Right hindlimb (tissue), 1 donor: Measurements from ENCODE around the gene H2AZ2.
"Not testable (repeated sequence)": the region's sequence is repeated elsewhere in the genome, so short reads cannot be mapped to it uniquely, and the experiment has no call there.

Experiments
- DNase-seq: peaks from one replicate; pipeline ENCODE4 v3.0.0-alpha.2; 2018

H2AZ2 gene

DNA sequence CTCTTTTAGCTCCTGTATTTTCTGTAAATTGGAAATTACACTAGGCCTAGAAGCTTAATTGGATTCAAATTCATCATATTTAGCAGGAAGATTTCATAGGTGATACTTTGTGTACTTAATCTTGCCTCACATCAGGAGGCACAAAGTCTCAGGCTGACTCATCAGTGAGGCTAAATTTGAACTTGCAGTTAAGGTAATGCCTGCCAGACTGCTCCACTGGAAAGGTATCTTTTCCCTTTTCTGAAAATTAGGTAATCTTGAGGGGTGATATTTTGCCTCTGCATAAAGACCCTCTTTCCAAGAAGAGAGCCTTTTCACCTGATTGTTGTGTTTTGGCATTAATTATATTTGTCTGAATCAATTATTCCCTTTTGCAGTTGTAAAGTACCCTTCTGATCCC, 36.8 kb downstream of the H2AZ2 start:
- no peak for DNase-seq

DNA sequence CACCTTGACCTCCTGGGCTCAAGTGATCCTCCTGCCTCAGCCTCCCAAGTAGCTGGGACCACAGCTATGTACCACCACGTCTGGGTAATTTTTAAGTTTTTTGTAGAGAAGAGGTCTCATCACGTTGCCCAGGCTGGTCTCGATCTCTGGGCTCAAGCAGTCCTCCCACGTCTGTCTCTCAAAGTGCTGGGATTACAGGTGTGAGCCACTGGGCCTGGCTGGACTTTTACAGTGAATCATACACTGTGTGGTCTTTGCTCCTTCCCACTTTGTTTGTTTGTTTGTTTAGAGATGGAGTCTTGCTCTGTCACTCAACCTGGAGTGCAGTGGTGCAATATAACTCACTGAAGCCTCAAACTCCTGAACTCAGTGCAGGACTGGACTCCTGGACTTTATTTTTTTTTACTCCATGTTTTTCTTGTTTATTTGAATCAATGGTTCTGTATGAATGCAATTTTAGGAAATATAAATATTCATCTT, 38.9 kb downstream of the H2AZ2 start:
- no peak for DNase-seq

DNA sequence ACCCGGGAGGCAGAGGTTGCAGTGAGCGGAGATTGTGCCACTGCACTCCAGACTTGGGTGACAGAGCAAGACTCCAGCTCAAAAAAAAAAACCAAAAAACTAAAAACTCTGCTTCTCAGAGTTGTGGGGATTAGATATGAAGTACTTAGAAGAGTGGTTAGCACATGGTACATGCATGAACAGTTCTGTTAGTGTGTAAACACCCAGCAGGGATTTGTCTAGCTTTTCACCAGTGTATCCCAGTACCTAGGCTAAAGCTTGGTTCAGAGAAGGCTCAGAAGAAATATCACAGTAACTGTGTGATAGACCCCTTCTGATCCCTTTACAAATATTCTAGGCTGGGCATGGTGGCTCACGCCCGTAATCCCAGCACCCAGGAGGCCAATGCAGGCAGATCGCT, 41.9 kb downstream of the H2AZ2 start:
- no peak for DNase-seq

DNA sequence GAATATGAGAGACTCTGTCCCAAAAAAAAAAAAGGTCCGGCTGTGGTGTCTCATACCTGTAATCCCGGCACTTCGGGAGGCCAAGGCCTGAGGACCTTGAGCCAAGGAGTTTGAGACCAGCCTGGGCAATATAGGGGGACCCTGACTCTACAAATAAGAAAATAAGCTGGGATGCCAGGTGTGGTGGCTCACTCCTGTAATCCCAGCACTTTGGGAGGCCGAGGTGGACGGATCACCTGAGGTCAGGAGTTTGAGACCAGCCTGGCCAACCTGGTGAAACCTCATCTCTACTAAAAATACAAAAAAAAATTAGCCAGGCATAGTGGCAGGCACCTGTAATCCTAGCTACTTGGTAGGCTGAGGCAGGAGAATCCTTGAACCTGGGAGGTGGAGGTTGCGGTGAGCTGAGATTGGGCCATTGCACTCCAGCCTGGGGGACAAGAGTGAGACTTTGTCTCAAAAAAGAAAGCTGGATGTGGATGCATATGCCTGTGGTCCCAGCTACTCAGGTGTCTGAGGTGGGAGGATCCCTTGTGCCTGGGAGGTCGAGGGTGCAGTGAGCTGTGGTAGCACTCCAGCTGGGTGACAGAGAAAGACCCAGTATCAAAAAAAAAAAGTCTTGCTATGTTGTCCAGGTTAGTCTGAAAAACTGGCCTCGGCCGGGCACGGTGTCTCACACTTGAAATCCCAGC, 43.9 kb downstream of the H2AZ2 start:
- DNase-seq: not testable (repeated sequence)

DNA sequence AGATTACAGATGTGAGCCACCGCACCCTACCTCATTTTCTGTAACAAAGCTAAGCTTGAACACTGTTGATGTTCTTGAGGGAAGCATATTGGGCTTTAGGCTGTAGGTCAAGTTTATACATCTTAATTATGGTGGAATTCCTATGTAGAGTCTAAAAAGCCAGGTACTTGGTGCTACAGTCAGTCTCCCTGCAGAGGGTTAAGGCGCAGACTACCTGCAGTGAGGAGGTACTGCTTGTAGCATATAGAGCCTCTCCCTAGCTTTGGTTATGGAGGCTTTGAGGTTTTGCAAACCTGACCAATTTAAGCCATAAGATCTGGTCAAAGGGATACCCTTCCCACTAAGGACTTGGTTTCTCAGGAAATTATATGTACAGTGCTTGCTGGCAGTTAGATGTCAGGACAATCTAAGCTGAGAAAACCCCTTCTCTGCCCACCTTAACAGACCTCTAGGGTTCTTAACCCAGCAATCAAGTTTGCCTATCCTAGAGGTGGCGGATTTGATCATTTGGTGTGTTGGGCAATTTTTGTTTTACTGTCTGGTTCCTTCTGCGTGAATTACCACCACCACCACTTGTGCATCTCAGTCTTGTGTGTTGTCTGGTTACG, 45.4 kb downstream of the H2AZ2 start:
- DNase-seq: no peak

DNA sequence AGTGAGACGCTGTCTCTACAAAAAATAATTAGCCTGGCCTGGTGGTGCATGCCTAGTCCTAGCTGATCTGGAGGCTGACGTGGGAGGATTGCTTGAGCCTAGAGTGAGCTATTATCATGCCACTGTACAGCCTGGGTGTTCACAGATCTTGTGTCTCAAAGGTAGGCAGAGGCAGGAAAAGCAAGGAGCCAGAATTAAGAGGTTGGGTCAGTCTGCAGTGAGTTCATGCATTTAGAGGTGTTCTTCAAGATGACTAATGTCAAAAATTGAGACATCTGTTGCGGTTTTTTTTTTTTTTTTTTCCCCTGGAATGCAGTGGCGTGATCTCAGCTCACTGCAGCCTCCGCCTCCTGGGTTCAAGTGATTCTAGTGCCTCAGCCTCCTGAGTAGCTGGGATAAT, 46.0 kb downstream of the H2AZ2 start:
- DNase-seq: no peak

DNA sequence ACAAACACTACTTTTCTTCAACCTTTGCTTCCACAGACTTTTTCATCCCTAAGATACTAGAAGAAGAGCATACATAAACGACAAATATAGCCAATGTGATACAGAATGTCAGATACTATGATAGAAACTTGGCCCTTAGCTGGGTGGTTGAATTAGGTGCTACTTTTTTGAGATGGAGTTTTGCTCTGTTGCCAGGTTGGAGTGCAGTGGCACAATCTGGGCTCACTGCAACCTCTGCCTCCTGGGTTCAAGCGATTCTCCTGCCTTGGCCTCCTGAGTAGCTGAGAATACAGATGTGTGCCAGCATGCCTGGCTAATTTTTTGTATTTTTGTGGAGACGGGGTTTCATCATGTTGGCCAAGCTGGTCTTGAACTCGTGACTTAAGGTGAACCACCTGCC, 47.9 kb downstream of the H2AZ2 start:
- DNase-seq: no peak

DNA sequence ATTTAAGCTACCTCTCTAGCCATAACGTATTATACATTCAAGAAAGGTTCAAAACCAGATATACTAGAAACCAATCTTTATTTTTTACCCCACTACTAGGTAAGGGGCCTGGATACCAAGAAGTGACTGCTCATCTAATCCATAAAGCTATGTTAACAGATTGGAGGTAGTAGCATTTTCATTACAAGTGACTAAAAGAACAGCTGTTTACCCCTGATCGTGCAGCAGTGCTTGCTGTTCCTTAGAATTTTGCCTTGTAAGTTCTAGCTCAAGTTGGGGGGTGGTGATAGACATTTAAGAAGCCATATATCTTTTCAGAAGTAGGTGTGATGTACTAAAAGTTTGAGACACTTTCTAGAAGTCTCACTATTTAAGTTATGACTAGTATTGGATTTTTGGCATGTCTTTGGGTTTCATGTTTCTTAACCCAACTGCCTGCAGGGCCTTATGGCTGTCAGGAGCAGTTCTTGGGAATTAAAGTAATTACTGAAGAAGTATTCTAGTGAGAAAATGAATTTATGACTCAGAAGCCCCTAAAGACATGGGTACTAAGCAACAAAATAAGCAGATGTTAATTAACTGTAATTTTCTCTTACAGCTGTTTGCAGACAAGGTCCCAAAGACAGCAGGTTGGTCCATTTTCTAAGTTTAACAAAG, 49.1 kb downstream of the H2AZ2 start:
- DNase-seq: no peak

DNA sequence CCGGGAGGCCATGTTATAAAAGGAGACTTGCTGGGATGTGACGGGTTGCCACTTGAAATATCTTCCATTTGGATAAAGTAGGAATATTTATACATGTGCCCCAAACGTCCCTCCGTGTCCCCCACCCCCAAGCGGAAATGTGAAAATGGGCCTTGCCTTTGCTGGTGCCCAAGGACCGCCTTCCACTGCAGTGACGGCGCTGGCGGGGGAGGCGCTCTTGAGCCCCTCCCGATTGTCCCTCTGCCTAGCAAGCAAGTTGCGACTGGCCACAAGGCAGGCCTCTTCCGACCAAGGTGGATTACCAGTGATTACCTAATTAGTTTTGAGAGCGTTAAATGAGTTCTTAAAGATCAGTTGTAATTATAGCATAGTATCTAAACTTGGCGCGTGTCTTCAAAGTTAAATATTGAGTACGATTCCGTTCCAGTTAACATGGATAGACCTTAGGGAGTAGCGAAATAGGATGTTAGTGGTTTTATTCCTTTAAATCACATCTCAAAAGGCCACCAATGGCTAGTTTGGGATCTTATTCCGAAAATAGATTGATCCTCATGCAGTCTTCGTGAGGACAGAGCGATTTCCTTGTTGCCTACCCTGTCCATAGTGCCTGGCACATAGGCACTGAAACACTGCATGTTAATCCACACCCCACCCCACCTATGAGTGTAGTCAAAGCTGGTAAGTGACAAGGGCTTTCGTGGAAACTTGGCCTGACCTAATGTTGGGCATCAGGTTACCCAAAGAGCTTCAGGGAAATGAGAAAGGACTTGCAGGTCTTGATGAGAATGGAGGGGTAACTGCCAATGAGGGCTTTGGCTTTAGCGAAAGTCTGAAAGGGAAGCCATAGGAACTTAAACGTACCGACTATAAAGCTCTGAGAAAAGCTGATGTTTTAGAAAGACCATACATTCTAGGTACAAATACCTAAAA, 50.3 kb downstream of the H2AZ2 start:
- peak; percentile 94 for DNase-seq

DNA sequence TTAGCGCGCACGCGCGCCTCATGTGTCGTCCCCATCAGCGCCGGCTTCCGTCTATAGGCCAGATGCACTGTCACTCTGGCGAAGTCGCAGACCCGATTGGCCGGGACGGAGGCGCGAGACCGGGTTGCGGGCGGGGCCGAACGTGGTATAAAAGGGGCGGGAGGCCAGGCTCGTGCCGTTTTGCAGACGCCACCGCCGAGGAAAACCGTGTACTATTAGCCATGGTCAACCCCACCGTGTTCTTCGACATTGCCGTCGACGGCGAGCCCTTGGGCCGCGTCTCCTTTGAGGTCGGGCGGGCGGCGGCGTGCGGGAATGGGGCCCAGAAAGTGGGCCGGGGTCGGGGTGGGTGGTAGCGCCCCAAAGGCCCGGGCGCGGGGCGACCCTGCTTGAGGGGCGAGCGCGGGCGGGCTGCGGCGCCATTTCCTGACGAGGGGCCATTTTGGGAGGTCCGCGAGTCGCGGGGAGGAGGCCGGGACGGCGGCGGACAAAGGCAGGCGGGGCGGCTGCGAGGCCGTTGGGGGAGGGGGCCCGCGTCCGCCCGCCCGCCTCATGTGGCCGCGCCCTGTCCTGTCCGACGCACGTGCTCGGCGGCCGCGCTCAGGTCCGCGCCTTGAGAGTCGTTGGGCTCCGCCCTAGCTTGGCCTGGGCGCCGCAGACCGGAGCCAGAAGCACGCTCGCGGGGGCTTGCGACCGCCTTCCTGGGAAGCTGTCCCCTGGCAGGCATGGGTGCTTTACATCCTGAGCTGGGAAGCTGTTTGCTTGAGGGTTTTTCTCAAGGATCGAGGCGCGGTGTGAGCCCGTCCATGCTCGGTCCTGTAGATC, 51.2 kb downstream of the H2AZ2 start, which contains the start of gene PPIA:
PPIA (plus strand) TSS at position 178 of the 825 bp plus-strand sequence; CDS start at position 222, 44 bp downstream.
- peak; percentile 98 for DNase-seq

DNA sequence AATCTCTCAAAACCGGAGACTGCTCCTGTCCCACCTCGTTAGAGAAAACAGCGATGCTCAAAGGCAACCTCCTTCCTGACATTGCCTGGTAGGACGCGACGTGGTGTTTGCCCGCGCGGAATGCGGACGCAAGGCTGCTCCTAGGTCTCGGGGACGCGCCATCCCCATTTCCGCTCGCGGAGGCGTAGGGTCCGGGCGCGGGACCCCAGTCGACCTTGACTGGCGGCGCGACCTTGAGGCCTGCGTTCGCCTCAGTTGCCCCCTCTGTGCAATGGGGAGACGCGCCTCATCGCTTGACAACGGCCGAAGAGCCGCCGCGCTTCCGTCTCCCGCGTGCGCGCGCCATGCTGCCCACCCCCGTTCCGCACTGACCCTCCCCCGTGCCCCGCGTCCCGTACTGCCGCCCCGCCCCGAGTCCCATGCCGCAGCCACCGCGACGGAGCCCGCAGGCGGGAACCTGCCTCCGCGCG, 51.8 kb downstream of the H2AZ2 start:
- no peak for DNase-seq

DNA sequence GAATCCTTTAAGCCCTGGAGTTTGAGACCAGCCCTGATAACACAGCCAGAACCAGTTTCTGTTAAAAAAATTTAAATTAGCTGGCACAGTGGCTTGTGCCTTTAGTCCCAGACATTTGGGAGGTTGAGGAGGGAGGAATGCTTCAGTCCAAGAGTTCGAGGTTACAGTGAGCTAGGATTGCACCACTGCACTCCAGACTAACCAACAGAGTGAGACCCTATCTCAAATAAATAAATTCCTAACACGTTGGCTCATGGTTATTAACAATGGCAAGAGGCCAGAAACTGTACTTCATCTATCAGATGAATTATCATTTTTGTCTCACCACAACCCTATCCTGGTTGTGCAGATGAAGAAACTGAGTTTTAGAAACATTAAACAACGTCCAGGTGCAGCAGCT, 53.6 kb downstream of the H2AZ2 start:
- DNase-seq: no peak

DNA sequence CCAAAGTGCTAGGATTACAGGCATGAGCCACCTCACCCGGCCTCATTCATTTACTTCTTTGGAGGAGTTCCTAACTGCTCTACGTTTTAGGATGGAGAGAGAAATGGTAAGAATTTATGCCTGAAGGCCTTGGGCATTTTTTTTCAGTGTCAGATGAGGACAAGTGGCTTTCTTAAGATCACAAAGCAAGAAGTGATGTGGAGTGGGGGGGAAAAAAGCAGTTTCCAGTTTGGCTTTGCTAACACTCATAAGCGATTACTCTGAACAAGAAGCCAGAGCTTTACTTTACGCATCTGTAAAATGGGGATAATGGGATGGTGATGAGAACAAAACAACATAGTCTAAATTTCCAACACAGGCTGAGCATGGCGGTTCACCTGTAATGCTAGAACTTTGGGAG, 54.0 kb downstream of the H2AZ2 start:
- DNase-seq: no peak

DNA sequence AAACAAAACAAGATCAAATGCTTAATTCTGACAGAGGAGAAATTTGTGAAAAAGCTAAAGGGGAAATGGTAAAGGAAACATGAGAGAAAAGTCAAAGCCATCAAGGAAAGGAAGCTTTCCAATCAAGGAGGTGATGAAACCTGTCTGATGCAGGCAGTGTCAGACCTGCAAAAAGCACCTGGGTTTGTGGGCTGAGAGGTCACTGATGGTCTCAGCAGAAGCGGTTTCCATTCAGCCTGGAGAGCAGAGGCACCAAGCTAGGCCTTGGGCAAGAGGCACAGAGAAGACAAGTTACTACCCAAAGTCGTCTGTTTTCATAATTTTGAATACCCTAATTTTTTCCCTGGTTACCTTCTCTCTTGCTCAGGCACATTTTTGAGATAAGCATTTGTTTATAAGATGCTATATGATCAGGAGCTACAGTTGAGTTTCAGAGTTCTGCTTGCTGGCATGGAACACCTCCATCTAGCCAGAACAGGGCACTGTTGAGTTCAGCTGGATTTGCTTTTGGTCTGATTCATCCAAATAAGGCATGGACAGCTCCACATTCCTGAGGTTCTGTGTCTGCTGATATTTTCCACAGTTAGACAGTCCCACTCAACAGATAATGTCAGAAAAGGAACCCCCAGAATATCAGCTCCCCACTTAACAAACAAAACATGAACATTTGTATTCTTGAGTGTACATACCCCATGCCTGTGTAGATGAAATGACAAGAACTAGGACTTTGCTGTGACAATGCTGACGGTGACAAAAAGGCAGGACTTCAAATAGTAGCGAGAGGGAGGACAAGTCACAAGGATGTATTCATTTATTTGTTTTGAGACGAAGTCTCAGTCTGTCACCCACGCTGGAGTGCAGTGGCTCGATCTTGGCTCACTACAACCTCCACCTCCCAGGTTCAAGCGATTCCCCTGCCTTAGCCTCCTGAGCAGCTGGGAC, 56.3 kb downstream of the H2AZ2 start:
- no peak for DNase-seq

DNA sequence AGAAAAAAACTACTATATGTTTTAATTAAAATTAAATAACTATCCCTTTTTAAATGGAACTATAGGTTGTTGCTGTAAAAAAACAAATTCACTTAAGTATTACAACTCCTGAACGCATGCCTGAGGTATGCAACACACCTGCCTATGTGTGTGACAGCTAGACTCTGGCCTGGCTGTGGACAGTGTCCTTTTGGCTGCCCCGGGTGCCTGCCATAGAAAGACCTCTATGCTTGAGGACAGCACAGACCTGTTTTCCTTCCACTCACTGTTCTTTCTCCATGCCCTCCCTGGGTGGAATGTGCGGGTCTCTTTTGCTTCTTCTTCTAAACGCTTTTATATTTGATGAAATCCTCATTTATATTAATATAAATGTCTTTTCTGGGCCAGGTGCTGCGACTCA, 57.9 kb downstream of the H2AZ2 start:
- DNase-seq: no peak

DNA sequence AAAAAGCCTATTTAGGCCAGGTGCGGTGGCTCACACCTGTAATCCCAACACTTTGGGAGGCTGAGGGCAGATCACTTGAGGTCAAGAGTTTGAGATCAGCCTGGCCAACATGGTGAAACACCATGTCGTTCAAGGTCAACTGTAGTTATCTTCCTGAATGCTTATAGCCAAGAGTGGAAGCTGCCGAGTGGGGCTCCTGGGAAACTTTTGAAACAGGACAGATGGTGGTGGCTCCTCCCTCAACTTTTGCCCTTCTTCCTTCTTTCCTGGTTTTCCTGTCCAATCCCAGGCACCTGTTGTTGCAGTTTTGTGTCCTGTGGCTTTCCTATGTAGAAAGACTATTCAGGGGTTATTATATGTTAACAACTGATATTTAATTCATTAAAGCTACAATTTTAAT, 60.1 kb downstream of the H2AZ2 start:
- no peak for DNase-seq

DNA sequence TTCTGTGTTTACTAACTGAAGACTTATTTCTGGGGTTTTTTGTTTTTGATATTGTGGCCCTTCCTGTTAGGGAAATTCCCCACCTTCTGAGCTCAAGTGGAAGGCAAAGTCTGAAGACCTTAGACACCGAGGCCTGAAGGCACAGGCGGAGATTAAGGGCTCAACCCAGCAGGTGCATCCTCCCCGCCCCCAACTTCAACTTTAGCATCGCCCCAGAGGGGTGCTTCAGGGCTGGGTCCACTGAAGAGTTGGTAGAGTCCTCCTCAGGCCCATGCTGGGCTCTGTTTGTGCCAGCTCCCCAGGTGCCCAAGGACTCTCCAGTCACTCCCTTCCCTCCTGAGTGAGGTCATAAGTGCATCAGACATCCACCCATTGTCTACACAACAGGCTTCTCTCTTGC, 60.8 kb downstream of the H2AZ2 start:
- DNase-seq: no peak

DNA sequence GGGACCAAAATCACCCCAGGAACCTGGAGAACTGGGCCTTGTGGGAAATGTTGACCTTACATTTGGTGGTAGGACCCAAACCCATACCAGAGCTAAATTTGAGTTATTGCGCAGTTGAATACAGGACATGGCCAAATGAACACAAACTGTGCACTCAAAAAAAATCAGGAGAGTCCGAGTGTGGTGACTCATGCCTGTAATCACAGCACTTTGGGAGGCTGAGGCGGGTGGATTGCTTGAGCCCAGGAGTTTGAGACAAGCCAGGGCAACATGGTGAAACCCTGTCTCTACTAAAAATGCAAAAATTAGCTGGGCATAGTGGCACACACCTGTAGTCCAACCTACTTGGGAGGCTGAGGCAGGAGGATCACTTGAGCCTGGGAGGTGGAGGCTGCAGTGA, 62.7 kb downstream of the H2AZ2 start:
- DNase-seq: not testable (repeated sequence)

DNA sequence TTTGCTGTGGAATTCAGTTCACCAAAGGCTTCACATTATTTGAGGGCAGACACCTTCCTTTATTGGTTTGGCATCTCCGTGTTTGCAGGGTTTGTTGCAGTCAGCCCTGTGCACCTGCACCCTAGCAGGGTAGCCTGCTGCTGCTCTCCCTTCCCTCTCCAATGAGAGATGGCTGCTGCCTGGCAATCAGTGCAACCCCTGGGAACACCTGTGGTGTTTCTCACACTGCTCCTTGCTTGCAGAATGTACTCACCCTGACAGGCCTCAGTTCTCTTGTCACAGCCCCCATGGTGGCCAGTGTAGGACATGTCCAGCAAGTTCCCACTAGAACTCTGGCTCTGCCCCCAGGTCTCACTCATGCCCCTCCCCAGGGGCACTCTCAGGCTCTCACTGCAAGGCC, 63.5 kb downstream of the H2AZ2 start:
- DNase-seq: no peak

DNA sequence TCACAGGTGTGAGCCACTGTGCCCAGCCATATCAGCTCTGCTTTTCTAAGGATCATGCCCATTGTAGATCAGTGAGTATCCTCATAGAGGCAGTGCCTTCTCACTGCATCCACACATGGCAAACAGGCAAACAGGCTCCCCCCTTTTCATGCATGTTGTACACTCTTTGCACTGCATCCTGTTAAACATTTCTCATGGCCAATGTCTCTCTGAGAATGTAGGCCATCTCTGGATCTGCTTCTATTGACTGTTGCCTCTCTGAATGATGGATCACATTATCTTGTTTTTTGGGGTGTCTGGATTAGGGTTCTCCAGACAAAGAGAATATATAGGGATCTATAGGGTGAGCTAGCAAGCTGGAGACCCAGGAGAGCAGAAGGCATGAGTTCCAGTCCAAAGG, 64.5 kb downstream of the H2AZ2 start:
- DNase-seq: no peak

DNA sequence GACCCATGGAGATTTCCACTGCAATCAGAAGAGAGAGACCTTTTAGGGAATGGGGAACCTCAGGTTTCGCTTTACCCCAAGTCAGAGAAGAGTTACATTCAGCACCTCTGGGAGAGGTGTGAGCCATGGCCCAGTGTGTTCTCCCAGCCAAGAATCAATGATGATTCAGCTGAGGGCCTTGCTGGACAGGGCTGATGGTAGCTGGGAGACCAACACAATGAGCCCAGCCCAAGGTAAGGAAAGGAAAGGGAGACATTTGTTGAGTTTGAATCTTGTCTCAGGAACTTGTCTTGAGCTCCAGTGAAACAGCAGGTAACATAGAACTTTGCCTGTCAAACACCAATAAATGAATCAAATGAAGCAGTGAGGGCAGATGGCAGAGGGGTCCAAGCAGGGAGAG, 65.4 kb downstream of the H2AZ2 start:
- no peak for DNase-seq
